ENCODE data around the gene JPH2. TPM values are rescaled to one million over a fixed set of nuclear protein-coding genes. Genes with fewer than 3 reads are reported as not detected.

The JPH2 gene
- total RNA-seq, 2 experiments from 2014 or later, result not detected

DNA sequence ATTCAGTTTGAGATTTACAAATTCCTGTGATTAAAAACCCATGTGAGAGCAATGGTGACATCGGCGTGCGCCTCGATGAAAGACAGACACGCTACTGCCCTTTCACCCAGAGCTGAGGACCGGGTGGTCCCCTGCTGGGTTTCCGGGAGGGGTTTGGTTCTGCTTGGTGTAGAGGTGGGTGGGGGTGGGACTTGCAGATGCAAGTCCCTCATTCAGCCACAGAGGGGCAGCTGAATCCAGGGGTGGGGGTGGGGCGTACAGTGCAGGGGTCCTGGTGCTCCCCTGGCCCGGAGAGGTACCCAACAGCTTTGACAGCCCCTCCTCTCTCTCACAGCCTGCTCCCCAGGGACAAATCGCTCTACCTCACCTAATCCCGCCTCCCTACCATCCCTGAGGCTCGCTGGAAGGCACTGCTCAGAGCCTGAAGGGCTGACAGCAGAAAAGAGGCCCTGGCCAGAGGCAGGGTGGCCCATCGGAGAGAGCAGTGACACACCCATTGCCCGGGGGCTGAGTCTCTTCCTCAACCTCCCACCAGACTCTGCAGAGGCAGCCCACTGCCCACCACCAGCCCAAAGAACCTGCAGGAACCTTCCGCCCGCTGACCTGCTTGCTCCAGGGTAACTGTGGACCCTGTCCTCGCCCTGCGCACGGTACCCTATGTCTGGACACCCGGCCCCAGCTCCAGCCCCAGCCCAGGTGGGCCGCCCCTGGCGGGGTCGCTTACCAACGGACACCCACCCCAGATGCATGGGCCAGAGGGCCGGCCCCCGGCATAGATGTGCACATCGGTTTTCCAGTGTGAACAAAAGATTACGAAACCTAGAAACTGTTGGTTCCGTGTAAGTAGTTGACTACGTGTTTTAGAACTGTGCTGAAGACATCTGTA, 118.4 kb downstream of the JPH2 start:
- no peak for DNase-seq
- CTCF ChIA-PET, result interaction anchor here (1.1 to 1.8 kb wide), 5 partner anchors 12 to 318 kb away, joined by 3 to 12 read pairs (median 3); no protein-coding TSS in a partner anchor
- intact Hi-C loops (cut with micrococcal nuclease), result loop anchor here (1.0 to 10.0 kb wide), 3 partner anchors 86 to 474 kb away; partner anchors contain the start of gene IFT52
- Mint-ChIP-seq H3K4me3 (peak overlapping the region; percentile 65), H3K27me3 (no peaks in the 10 kb centered on the region), H3K36me3 (no peaks in the 10 kb centered on the region), H3K9me3 (no peaks in the 10 kb centered on the region), H3K27ac (peak overlapping the region; percentile 84), H3K4me1 (ENCODE audit: low read depth) (peaks cover 43% of the 10 kb centered on the region)
- POLR2A ChIA-PET, result no interaction called here

DNA sequence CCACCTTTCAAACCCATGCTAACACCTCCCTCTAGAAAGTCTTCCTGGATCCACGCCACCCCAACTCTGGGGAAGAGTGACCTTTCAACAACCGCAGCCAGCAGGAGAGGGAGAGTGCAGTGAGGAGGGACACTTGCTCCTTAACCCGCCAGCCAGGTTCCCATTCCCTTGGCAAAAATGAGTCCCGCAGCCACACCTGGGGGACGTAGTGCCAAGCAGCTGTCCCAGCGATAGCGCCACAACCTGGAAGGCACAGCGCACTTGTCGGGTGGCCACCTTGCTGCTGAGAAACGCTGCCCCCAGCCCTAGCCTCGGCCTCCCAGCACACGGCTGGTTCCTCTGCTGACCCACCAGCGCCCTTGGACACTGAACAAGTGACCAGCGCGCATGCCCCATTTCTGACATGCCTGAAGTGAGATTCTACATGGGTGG, 119.3 kb downstream of the JPH2 start:
- Mint-ChIP-seq H3K9me3 (no peaks in the 10 kb centered on the region), H3K27me3 (no peaks in the 10 kb centered on the region), H3K36me3 (no peaks in the 10 kb centered on the region), H3K4me3 (no peak overlapping the region), H3K4me1 (ENCODE audit: low read depth) (peaks cover 42% of the 10 kb centered on the region), H3K27ac (no peak overlapping the region)
- no peak for DNase-seq
- intact Hi-C loops (cut with micrococcal nuclease), result loop anchor here (5.0 to 10.0 kb wide), 2 partner anchors 85 to 473 kb away; partner anchors contain the start of gene IFT52
- CTCF ChIA-PET, result interaction anchor here (1.5 kb wide), 1 partner anchor 11 kb away, joined by 3 read pairs; no protein-coding TSS in a partner anchor
- POLR2A ChIA-PET, result no interaction called here

DNA sequence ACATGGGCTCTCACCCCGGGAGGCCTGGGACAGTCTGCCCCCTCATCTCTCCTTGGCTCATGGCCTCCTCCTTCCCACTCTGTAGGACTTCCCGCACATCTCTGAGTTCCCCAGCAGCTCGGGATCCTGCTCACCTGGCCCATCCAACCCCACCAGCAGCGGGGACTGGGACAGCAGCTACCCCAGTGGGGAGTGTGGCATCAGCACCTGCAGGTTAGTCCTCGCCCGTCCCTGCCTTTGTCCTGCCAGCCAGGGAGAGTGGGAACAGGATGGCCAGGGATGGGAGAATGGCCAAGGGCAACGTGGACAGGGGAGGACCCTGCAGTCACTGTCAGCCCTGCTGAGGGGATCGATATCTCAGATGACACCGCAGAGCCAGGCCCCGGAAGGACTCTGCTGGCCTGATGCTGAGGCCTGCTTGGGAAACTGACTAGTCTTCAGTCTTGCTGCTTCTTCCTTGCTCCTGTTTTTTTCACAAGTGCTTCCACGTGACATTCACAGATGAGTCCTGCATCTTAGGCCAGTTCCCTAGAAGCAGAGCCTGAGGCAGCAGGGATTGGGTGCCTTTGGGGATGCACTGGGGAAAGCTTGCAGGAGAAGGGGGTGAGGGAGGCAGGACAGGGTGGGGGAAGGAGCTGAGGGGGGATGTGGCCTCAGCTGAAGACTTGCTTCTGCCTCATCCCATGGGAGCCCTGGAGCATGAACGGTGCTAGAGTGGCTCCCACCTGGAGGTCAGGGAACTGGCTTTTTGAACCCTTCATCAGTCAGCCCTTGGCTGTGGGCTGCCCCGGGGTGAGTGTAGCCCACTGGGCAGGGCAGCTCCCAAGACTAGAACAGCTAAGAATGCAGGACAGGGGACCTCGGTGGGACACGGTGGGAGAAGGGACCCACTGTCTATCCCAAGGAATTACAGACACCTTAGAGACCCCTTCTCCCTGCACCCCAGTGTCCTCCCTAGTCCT, 120.1 kb downstream of the JPH2 start:
- Mint-ChIP-seq H3K36me3 (no peaks in the 10 kb centered on the region), H3K9me3 (no peaks in the 10 kb centered on the region), H3K27me3 (no peaks in the 10 kb centered on the region), H3K4me1 (ENCODE audit: low read depth) (peaks cover 39% of the 10 kb centered on the region), H3K4me3 (no peak overlapping the region), H3K27ac (no peak overlapping the region)
- no peak for DNase-seq
- intact Hi-C loops (cut with micrococcal nuclease), result loop anchor here (5.0 to 10.0 kb wide), 2 partner anchors 85 to 472 kb away; partner anchors contain the start of gene IFT52
- CTCF ChIA-PET, result interaction anchor here (1.5 kb wide), 1 partner anchor 10 kb away, joined by 3 read pairs; no protein-coding TSS in a partner anchor
- POLR2A ChIA-PET, result no interaction called here

DNA sequence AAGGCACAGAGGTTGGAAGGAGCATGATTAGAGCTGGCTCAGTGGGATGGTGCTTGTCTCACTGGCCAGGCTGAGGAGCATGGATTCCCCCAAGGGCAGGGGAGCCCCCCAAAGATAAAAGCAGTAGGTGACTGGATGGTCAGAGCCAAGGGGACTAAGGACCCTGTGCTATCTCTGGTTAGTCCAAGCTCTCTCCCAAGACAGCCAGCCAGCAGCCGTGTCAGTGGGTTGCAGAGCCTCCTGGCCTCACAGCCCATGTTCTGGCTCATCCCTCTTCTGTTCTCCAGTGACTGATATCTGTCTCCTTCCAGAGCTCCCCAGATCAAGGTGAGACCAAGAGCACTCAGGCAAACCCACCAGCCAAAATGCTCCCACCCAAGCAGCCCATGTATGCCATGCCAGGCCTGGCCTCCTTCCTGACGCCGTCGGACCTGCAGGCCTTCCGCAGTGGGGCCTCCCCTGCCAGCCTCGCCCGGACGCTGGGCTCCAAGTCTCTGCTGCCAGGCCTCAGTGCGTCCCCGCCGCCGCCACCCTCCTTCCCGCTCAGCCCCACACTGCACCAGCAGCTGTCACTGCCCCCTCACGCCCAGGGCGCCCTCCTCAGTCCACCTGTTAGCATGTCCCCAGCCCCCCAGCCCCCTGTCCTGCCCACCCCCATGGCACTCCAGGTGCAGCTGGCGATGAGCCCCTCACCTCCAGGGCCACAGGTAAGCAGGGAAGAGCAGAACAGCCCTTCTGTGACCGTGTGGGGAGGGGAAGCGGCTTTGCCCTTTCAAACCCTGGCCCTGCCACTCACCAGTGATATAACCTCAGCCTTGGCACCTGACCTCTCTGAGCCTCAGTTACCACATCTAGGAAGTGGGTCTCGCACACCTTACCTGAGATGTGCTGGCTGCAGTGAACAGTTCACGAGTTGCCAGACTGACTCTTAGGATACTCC, 121.3 kb downstream of the JPH2 start:
- Mint-ChIP-seq H3K27ac (no peak overlapping the region), H3K9me3 (no peaks in the 10 kb centered on the region), H3K27me3 (no peaks in the 10 kb centered on the region), H3K4me3 (no peak overlapping the region), H3K4me1 (ENCODE audit: low read depth) (peaks cover 33% of the 10 kb centered on the region), H3K36me3 (no peaks in the 10 kb centered on the region)
- no peak for DNase-seq
- POLR2A ChIA-PET, result no interaction called here
- CTCF ChIA-PET, result no interaction called here
- intact Hi-C loops (cut with micrococcal nuclease), result loop anchor here (5.0 to 10.0 kb wide), 2 partner anchors 83 to 471 kb away; partner anchors contain the start of gene IFT52

DNA sequence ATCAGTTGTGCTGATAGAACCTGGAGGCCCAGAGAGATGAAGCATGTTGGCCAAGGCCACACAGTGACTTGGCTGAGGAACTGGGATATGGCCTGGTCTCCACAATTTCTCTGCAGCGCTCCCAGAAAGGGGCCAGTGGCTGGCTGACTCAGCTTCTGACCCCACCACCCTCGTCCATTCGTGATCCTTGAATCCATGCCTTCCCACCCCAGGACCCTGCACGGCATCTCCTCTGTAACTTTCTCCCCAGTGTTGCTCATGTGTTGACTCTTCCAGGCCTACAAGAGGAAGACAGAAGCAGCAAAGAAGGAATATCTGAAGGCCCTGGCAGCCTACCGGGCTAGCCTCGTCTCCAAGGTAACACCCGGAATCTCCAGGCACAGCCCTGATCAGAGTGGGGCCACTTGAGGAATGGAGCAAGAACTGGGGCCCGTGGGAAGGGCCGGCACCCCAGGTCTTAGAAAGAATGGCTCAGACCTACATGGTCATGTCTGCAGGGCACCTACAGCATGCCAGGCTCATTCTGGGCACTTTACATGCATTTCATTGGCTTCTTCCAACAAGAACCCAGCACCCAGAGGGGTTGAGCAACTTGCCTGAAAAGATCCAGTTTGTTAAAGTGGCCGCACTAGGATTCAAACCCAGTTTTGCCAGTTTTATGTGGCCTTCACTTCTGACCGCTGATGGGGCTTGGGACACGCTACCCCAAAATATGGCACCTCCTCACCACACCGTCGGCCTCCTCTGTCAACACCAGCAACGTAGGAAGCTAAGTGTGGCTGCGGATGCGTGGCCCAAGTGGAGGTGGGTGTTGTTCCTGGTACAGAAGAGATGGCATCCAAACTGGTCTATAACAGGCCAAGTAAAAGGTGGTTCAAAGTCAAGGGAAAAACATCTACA, 122.2 kb downstream of the JPH2 start:
- Mint-ChIP-seq H3K27me3 (no peaks in the 10 kb centered on the region), H3K36me3 (no peaks in the 10 kb centered on the region), H3K4me3 (no peak overlapping the region), H3K9me3 (no peaks in the 10 kb centered on the region), H3K27ac (no peak overlapping the region), H3K4me1 (ENCODE audit: low read depth) (peaks cover 25% of the 10 kb centered on the region)
- DNase-seq, result no peak
- ChIA-PET POLR2A (no interaction called here), CTCF (no interaction called here)
- intact Hi-C loops (cut with micrococcal nuclease), result loop anchor here (5.0 to 10.0 kb wide), 2 partner anchors 82 to 470 kb away; partner anchors contain the start of gene IFT52

Other genes starting within 250 kb of the JPH2 start
- gene OSER1, start 23.6 kb upstream of the JPH2 start, total RNA-seq, result 10 to 100 TPM; 23.4 to 24.2 TPM
- gene GDAP1L1, start 60.1 kb upstream of the JPH2 start, total RNA-seq, result not detected
- gene FITM2, start 124.0 kb upstream of the JPH2 start, total RNA-seq, result 1 to 10 TPM; 1.8 to 1.9 TPM
- gene R3HDML, start 149.9 kb upstream of the JPH2 start, total RNA-seq, result not detected
- not detected for gene HNF4A, start 168.5 kb upstream of the JPH2 start, total RNA-seq